ENCODE measurements around the gene DERL3. TPM values are rescaled to one million over a fixed set of nuclear protein-coding genes. Genes with fewer than 3 reads are reported as not detected.
"Not testable (repeated sequence)": the region's sequence is repeated elsewhere in the genome, so short reads cannot be mapped to it uniquely, and the experiment has no call there.

Gene DERL3
- total RNA-seq, 5 donors from 2014 or later (not counting 1 experiment from before 2014, with no cell fraction given) = 1.2 to 3.9 (median 2.8) TPM

DNA sequence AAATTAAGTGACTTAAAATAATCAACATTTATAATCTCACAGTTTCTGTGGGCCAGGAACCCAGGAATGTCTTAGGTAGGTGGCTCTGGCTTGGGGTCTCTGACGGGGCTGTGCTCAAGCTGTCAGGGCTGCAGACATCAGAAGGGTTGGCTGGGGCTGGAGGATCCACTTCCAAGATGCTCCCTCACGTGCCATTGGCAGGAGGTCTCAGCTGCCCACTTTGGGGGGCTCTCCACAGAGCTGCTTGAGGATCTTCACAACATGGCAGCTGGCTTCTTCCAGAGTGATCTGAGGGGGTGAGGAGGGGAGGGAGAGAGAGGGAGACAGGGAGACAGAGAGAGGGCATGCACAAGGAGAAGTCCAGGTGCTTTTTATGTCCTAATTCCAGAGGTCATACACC, 37.0 kb upstream of the DERL3 start:
- H3K27me3 Mint-ChIP-seq = no peaks in the 10 kb centered on the region
- ATAC-seq (replicated peaks in 1 of 4) = no peak
- ChIA-PET CTCF (interaction anchor here in 1 of 2 donors (0.5 kb wide), 1 partner anchor 554 kb away, joined by 6 read pairs; no protein-coding TSS in a partner anchor), POLR2A (interaction anchor here in 1 of 2 donors (0.5 kb wide), 1 partner anchor 78 kb away, joined by 5 read pairs; no protein-coding TSS in a partner anchor)
- Histone ChIP-seq H3K9me3 (no peaks in the 10 kb centered on the region), H3K36me3 (ENCODE audit: control insufficient read depth in 2 of 2, extremely low read depth in 1 of 2, insufficient read depth in 1 of 2, low read length in 1 of 2) (peaks cover 0 to 15% of the 10 kb centered on the region in 2 donors), H3K4me1 (ENCODE audit: control insufficient read depth in 1 of 2, extremely low read depth in 1 of 2, insufficient read depth in 2 of 2, low read length in 2 of 2) (no peaks in the 10 kb centered on the region), H3K27me3 (replicated peaks in 1 of 2; ENCODE audit: control insufficient read depth in 2 of 2, extremely low read depth in 1 of 2, insufficient read depth in 2 of 2, low read length in 1 of 2) (no peaks in the 10 kb centered on the region), H3K4me3 (ENCODE audit: control insufficient read depth in 1 of 2, extremely low read depth in 1 of 2, low read length in 1 of 2) (no peak overlapping the region), H3K27ac (ENCODE audit: low read length) (no peak overlapping the region)
- WGBS (ENCODE audit: insufficient coverage) = 82% methylated on average over 2 of the region's 2 CpGs
- H3K4me3 Mint-ChIP-seq = no peak overlapping the region
- H3K36me3 Mint-ChIP-seq = peaks cover 31% of the 10 kb centered on the region
- H3K4me1 Mint-ChIP-seq = no peaks in the 10 kb centered on the region
- H3K9me3 Mint-ChIP-seq = no peaks in the 10 kb centered on the region
- no peak overlapping the region for H3K27ac Mint-ChIP-seq
- DNase-seq = no peak

GRCh38 chr22:23874871-23875270, 36.1 kb upstream of the DERL3 start:
- POLR2A ChIA-PET = no interaction called here
- H3K27me3 Mint-ChIP-seq = no peaks in the 10 kb centered on the region
- no peaks in the 10 kb centered on the region for H3K9me3 Mint-ChIP-seq
- ATAC-seq (replicated peaks in 1 of 4) = no peak
- Histone ChIP-seq H3K4me3 (ENCODE audit: control insufficient read depth in 1 of 2, extremely low read depth in 1 of 2, low read length in 1 of 2) (no peak overlapping the region), H3K36me3 (ENCODE audit: control insufficient read depth in 2 of 2, extremely low read depth in 1 of 2, insufficient read depth in 1 of 2, low read length in 1 of 2) (peaks cover 0 to 20% of the 10 kb centered on the region in 2 donors), H3K9me3 (no peaks in the 10 kb centered on the region), H3K27ac (ENCODE audit: low read length) (no peak overlapping the region), H3K4me1 (ENCODE audit: control insufficient read depth in 1 of 2, extremely low read depth in 1 of 2, insufficient read depth in 2 of 2, low read length in 2 of 2) (no peaks in the 10 kb centered on the region), H3K27me3 (replicated peaks in 1 of 2; ENCODE audit: control insufficient read depth in 2 of 2, extremely low read depth in 1 of 2, insufficient read depth in 2 of 2, low read length in 1 of 2) (no peaks in the 10 kb centered on the region)
- H3K27ac Mint-ChIP-seq = no peak overlapping the region
- H3K36me3 Mint-ChIP-seq = peaks cover 32% of the 10 kb centered on the region
- no peak overlapping the region for H3K4me3 Mint-ChIP-seq
- CTCF ChIA-PET = no interaction called here
- no peak for DNase-seq
- no CpG with 5 or more reads among the region's 4 CpGs for WGBS (ENCODE audit: insufficient coverage)
- H3K4me1 Mint-ChIP-seq = no peaks in the 10 kb centered on the region

GRCh38 chr22:23868580-23868979, 29.8 kb upstream of the DERL3 start:
- Histone ChIP-seq H3K36me3 (ENCODE audit: control insufficient read depth in 2 of 2, extremely low read depth in 1 of 2, insufficient read depth in 1 of 2, low read length in 1 of 2) (peaks cover 6 to 14% of the 10 kb centered on the region in 2 donors), H3K27me3 (replicated peaks in 1 of 2; ENCODE audit: control insufficient read depth in 2 of 2, extremely low read depth in 1 of 2, insufficient read depth in 2 of 2, low read length in 1 of 2) (no peaks in the 10 kb centered on the region), H3K9me3 (no peaks in the 10 kb centered on the region), H3K27ac (ENCODE audit: low read length) (no peak overlapping the region), H3K4me3 (ENCODE audit: control insufficient read depth in 1 of 2, extremely low read depth in 1 of 2, low read length in 1 of 2) (no peak overlapping the region), H3K4me1 (ENCODE audit: control insufficient read depth in 1 of 2, extremely low read depth in 1 of 2, insufficient read depth in 2 of 2, low read length in 2 of 2) (no peaks in the 10 kb centered on the region)
- no peak overlapping the region for H3K27ac Mint-ChIP-seq
- CTCF ChIA-PET = interaction anchor here in 1 of 2 donors (0.6 kb wide), 1 partner anchor 118 kb away, joined by 3 read pairs; no protein-coding TSS in a partner anchor
- H3K4me1 Mint-ChIP-seq = no peaks in the 10 kb centered on the region
- H3K27me3 Mint-ChIP-seq = no peaks in the 10 kb centered on the region
- DNase-seq (no peak), ATAC-seq (replicated peaks in 1 of 4) (no peak)
- POLR2A ChIA-PET = no interaction called here
- H3K9me3 Mint-ChIP-seq = no peaks in the 10 kb centered on the region
- H3K36me3 Mint-ChIP-seq = peaks cover 33% of the 10 kb centered on the region
- WGBS (ENCODE audit: insufficient coverage) = no CpG with 5 or more reads among the region's 4 CpGs
- H3K4me3 Mint-ChIP-seq = no peak overlapping the region

- H3K9me3 ChIP-seq; H3K27ac Mint-ChIP-seq; H3K4me3 Mint-ChIP-seq; H3K9me3 Mint-ChIP-seq; CTCF ChIA-PET; H3K27ac ChIP-seq (ENCODE audit: low read length); H3K27me3 Mint-ChIP-seq; H3K4me3 ChIP-seq (ENCODE audit: control insufficient read depth in 1 of 2, extremely low read depth in 1 of 2, low read length in 1 of 2); H3K4me1 ChIP-seq (ENCODE audit: control insufficient read depth in 1 of 2, extremely low read depth in 1 of 2, insufficient read depth in 2 of 2, low read length in 2 of 2); ATAC-seq (replicated peaks in 1 of 4); H3K4me1 Mint-ChIP-seq; H3K36me3 ChIP-seq (ENCODE audit: control insufficient read depth in 2 of 2, extremely low read depth in 1 of 2, insufficient read depth in 1 of 2, low read length in 1 of 2); H3K27me3 ChIP-seq (replicated peaks in 1 of 2; ENCODE audit: control insufficient read depth in 2 of 2, extremely low read depth in 1 of 2, insufficient read depth in 2 of 2, low read length in 1 of 2); DNase-seq: not testable (repeated sequence)
- peaks cover 30% of the 10 kb centered on the region for H3K36me3 Mint-ChIP-seq
- POLR2A ChIA-PET = interaction anchor here in 1 of 2 donors (0.6 kb wide), 1 partner anchor 30 kb away, joined by 3 read pairs; no protein-coding TSS in a partner anchor
- no CpG with 5 or more reads among the region's 11 CpGs for WGBS (ENCODE audit: insufficient coverage)
These were observed 25.8 kb upstream of the DERL3 start for GRCh38 chr22:23864499-23865154.

GRCh38 chr22:23862103-23862502, 23.3 kb upstream of the DERL3 start:
- Histone ChIP-seq H3K27me3 (replicated peaks in 1 of 2; ENCODE audit: control insufficient read depth in 2 of 2, extremely low read depth in 1 of 2, insufficient read depth in 2 of 2, low read length in 1 of 2) (no peaks in the 10 kb centered on the region), H3K36me3 (ENCODE audit: control insufficient read depth in 2 of 2, extremely low read depth in 1 of 2, insufficient read depth in 1 of 2, low read length in 1 of 2) (peaks cover 3% of the 10 kb centered on the region in 2 donors), H3K9me3 (no peaks in the 10 kb centered on the region), H3K4me3 (ENCODE audit: control insufficient read depth in 1 of 2, extremely low read depth in 1 of 2, low read length in 1 of 2) (no peak overlapping the region), H3K4me1 (ENCODE audit: control insufficient read depth in 1 of 2, extremely low read depth in 1 of 2, insufficient read depth in 2 of 2, low read length in 2 of 2) (peaks cover 13 to 19% of the 10 kb centered on the region in 2 experiments), H3K27ac (ENCODE audit: low read length) (no peak overlapping the region)
- WGBS (ENCODE audit: insufficient coverage) = no CpG with 5 or more reads among the region's 3 CpGs
- Mint-ChIP-seq H3K4me3 (no peak overlapping the region), H3K27ac (no peak overlapping the region), H3K4me1 (peaks cover 15 to 29% (median 23%) of the 10 kb centered on the region in 3 donors), H3K36me3 (peaks cover 12% of the 10 kb centered on the region), H3K27me3 (no peaks in the 10 kb centered on the region), H3K9me3 (no peaks in the 10 kb centered on the region)
- DNase-seq (peak in 5 of 35 experiments; percentile 7 to 34 (median 18)), ATAC-seq (replicated peaks in 1 of 4) (no peak)
- CTCF ChIA-PET = no interaction called here
- POLR2A ChIA-PET = no interaction called here

- H3K27ac ChIP-seq (ENCODE audit: low read length); H3K4me3 ChIP-seq (ENCODE audit: control insufficient read depth in 1 of 2, extremely low read depth in 1 of 2, low read length in 1 of 2); H3K27me3 ChIP-seq (replicated peaks in 1 of 2; ENCODE audit: control insufficient read depth in 2 of 2, extremely low read depth in 1 of 2, insufficient read depth in 2 of 2, low read length in 1 of 2); H3K9me3 ChIP-seq; DNase-seq; H3K27ac Mint-ChIP-seq; ATAC-seq (replicated peaks in 1 of 4); H3K27me3 Mint-ChIP-seq; H3K36me3 Mint-ChIP-seq; CTCF ChIA-PET; H3K36me3 ChIP-seq (ENCODE audit: control insufficient read depth in 2 of 2, extremely low read depth in 1 of 2, insufficient read depth in 1 of 2, low read length in 1 of 2); H3K9me3 Mint-ChIP-seq; H3K4me3 Mint-ChIP-seq; POLR2A ChIA-PET: not testable (repeated sequence)
- 80% methylated on average over 2 of the region's 8 CpGs for WGBS (ENCODE audit: insufficient coverage)
- peaks cover 13 to 26% of the 10 kb centered on the region in 2 experiments for H3K4me1 ChIP-seq (ENCODE audit: control insufficient read depth in 1 of 2, extremely low read depth in 1 of 2, insufficient read depth in 2 of 2, low read length in 2 of 2)
- peaks cover 20 to 36% (median 29%) of the 10 kb centered on the region in 3 donors for H3K4me1 Mint-ChIP-seq
These were observed 21.4 kb upstream of the DERL3 start for GRCh38 chr22:23860187-23860586.

All from T-cell (primary cell).